GM19463 (cell line): ENCODE data around the gene CSHL1.
"Not testable (repeated sequence)": the region's sequence is repeated elsewhere in the genome, so short reads cannot be mapped to it uniquely, and the experiment has no call there.

ENCODE experiments used
- ATAC-seq: cut with Tn5 transposase; IDR thresholded peaks from one replicate; pipeline ENCODE4 v1.9.1; 2021; ENCODE audit warnings: mild to moderate bottlenecking, moderate library complexity; ENCODE audit not compliant: unreplicated experiment

The CSHL1 gene

DNA sequence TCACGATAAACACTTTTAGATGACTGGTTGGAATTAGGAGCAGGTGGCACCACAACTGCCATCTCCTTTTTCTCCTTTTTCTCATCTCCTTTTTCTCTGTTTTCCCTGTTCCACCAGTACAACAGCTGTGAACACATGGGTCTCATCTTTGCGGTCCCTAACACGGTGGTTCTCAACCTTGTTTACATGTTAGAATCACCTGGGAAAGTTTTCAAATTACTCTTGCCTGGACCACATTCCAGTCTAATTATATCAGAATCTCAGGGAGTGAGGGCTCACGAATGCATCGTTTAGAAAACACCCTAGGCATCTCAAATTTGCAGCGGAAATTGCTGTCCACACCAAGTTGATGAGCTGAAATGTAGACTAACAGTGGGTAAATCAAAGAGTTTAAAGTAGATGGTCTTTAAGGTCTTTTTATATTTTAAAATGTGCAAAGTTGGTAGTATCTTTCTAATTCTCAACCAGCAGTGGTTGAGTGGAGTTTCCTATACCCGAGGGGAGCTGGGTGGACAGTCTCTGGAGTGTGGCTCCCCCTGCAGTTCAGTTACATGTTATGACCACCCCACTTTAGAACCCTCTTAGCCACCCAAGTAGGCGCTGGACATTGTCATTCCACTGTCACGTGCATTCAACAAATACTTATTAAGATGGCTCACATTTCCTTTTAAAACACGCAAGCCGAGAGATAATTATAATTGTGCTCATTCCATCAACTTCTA is 18.6 kb downstream of the CSHL1 start:
- not testable (repeated sequence) for ATAC-seq

DNA sequence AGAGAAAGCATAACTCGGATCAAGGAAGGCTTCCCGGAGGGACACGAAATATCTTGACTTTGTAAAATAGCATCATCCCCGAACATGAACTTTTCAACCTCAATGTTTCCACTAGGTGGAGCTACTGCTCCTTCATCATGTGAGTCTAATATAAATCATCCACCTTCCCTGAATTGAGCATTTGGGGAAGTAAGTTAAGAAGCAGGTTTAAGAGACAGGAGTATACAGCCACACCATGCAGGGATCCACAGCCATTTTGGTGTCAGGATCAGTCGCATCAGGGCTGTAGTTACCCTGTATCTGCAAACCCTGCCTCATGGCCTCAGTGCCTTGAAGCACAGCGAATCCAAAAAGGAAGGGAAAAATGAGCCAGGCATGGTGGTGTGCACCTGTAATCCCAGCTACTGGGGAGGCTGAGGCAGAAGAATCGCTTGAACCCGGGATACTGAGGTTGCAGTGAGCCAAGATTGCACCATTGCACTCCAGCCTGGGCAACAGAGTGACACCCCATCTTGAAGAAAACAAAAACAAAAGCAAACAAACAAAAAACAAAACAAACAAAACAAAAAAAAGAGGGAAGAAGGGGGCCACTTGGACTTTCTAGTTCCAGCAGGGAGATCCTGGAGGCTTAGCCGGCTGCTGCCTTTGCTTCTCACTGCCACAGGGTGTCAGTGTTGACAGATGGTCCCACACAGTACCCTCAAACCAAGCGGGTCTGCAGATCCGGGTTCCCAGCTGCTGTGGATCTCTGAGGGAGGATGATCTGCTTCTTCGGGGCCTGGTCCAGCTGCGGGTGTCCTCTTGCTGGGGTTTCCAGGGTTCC is 21.8 kb downstream of the CSHL1 start:
- not testable (repeated sequence) for ATAC-seq

DNA sequence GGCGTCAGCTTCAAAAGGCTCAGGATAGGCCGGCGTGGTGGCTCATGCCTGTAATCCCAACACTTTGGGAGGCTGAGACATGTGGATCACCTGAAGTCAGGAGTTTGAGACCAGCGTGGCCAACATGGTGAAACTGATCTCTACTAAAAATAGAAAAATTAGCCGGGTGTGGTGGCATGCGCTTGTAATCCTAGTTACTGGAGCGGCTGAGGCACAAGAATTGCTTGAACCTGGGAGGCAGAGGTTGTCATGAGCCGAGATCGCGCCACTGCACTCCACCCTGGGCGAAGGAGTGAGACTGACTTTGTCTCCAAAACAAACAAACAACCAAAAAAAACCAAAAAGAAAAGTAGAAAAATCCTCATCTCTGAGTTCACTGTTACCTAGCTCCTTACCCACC is 25.9 kb downstream of the CSHL1 start:
- ATAC-seq = not testable (repeated sequence)

DNA sequence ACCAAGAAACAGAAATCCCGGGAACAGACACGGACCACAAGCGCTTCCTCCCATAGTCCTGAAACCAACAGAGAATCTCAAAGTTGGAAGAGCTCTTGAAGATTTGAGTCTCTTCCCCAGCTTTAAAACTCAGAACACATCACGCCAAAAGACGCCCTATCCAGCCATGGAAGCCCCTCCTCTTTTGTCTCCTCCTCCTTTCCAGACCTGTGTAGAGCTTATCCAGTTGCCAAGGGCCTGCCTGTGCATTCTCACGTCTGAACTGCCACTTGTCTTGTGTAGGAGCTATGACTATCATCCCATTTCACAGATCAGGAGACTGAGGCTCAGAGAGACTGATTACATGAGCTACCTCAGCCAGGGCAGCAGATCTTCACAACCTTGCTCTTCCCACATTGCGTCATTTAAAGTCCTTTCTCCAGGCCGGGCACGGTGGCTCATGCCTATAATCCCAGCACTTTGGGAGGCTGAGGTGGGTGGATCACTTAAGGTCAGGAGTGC is 28.4 kb downstream of the CSHL1 start:
- ATAC-seq = not testable (repeated sequence)

DNA sequence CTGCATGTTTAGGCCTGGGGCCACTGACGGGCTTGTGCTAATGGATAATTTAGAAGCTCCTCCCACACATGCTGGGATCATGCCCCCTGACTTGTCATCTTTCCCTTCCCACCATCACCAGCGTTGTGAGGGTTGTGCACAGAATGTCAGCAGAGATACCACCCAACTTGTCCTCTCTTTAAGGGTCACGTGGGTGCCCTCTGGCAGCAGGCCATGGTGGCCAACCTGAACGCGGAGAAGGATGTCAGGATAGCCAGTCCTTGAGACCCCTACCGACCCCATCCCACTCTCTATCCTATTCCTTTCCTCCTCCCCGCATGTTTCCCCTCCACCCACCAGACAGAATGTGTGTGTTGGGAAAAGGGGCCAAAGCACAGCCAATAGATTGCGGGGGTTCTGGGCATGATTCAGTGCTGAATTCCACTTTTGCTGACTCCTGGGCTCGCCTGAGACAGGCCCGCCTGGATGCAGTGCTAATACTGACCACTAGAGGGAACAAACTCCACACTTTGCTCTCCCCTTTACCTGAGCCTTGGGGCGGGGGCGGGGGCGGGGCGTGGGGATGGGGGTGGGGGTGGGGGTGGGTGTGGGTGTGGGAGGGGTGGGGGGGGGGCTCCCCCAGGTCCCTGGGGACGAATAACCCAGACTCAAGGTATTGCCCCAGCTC is 29.0 kb downstream of the CSHL1 start, which contains the start of gene GH2:
Gene GH2, minus strand, starts transcription at position 10 of the 667 bp plus-strand sequence. CDS start 143 bp downstream, outside the sequence.
- ATAC-seq = no peak

DNA sequence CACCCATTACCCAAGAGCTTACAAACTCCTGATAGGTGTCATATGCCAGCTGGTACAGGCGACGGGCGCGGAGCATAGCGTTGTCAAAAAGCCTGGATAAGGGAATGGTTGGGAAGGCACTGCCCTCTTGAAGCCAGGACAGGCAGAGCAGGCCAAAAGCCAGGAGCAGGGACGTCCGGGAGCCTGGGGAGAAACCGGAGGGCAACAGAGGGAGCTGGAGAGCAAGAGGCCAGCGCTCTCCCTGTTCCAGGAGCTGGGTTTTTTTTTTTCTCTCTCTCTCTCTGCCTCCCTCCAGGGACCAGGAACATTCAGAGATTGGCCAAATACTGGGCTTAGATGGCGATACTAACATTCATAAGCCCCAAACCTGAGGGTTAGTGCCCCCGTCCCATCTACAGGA is 29.7 kb downstream of the CSHL1 start:
- not testable (repeated sequence) for ATAC-seq

DNA sequence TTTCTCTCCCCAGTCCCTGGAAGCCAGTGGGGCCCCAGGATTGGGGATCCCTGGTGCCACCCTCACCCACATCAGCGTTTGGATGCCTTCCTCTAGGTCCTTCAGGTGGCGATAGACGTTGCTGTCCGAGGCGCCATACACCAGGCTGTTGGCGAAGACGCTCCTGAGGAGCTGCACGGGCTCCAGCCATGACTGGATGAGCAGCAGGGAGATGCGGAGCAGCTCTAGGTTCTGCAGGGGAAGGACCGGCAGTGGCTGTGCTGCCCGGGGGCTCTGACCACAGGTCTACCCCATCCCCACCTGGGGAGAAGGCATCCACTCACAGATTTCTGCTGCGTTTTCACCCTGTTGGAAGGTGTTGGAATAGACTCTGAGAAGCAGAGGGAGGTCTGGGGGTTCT is 30.4 kb downstream of the CSHL1 start:
- no peak for ATAC-seq

DNA sequence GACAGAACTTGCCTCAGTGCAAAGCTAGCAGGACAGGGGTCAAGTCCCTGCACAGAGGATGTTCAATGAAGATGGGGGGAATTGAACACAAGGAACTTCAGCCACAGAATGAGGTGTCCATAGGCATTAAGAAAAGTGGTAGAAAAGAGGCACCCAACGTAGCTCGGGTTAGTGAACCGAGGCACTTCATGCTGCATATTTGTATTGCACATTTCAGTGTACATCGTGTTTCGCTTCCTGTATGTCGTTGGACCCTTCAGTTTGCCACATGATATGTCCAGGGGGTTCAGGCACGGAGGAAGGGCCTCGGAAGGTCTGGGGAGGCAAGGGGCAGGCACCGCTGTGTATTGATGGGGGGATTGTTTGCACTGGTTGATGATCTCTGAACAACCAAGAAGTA is 32.6 kb downstream of the CSHL1 start:
- ATAC-seq = not testable (repeated sequence)

DNA sequence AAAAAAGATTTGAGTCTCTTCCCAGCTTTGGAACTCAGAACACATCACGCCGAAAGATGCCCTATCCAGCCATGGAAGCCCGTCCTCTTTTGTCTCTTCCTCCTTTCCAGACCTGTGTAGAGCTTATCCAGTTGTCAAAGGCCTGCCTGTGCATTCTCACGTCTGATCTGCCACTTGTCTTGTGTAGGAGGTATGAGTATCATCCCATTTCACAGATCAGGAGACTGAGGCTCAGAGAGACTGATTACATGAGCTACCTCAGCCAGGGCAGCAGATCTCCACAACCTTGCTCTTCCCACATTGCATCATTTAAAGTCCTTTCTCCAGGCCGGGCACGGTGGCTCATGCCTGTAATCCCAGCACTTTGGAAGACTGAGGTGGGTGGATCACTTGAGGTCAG is 36.4 kb downstream of the CSHL1 start:
- ATAC-seq = not testable (repeated sequence)

DNA sequence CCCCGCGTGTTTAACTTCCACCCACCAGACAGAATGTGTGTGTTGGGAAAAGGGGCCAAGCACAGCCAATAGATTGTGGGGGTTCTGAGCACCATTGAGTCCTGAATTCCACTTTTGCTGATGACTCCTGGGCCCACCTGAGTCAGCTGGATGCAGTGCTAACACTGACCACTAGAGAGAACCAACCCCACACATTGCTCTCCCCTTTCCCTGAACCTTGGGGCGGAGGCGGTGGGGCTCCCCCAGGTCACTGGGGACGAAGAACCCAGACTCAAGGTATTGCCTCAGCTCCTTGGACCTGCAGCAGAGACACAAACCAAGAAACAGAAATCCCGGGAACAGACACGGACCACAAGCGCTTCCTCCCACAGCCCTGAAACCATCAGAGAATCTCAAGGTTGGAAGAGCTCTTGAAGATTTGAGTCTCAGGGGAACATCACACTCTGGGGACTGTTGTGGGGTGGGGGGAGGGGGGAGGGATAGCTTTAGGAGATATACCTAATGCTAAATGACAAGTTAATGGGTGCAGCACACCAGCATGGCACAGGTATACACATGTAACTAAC is 36.9 kb downstream of the CSHL1 start:
- not testable (repeated sequence) for ATAC-seq

DNA sequence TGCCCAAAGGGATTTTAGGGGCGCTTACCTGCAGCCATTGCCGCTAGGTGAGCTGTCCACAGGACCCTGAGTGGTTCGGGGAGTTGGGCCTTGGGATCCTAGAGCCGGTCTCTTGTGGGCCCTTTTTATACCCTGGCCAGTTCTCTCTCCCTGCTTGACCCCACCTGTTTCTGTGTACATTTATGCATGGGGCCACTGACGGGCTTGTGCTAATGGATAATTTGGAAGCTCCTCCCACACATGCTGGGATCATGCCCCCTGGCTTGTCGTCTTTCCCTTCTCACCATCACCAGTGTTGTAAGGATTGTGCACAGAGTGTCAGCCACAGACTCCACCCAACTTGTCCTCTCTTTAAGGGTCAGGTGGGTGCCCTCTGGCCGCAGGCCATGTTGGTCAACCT is 37.5 kb downstream of the CSHL1 start, which contains the start of gene CSH2:
Gene CSH2, minus strand, starts transcription at position 101 of the 400 bp plus-strand sequence. Its CDS starts 63 bp downstream, at position 38.
- not testable (repeated sequence) for ATAC-seq

DNA sequence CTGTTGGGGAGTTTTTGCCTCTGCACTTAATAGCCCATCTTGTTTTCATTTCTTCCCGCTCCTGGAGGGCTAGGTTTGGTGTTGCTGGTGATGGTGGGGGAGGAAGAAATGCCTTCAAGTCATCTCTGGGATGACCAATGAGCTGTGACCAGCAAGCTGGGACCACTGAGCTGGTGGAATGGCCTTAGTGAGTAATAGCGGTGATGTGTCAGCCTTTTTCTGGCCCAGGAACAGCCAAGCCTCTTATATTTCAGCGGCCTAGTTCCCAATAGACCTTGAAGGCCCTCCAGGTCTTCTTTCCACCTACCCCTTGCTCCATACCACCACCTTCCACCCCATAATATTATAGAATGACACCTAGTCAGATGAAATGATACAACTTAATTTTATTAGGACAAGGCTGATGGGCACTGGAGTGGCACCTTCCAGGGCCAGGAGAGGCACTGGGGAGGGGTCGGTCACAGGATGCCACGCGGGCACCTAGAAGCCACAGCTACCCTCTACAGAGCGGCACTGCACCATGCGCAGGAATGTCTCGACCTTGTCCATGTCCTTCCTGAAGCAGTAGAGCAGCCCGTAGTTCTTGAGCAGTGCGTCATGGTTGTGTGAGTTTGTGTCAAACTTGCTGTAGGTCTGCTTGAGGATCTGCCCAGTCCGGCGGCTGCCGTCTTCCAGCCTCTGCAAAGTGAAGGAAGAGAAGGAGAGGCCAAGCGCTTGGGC is 39.3 kb downstream of the CSHL1 start:
- ATAC-seq = not testable (repeated sequence)

DNA sequence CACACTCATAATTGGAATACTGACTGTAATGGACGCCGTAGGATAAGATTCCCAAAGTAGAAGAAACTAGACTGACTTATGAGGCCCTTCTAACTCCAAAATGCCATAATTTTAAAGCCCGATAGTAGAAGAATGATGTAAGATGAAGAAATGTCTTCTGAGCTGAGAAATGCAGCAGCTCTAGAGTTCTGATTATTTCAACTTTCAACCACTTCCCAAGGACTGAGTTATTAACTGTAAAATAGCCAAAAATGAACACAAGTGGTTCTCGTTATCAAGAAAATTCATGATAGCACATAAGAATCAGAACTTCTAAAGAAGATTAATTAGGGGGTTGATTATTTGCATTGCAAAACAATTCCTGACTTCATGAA is 40.8 kb downstream of the CSHL1 start:
- ATAC-seq = not testable (repeated sequence)

DNA sequence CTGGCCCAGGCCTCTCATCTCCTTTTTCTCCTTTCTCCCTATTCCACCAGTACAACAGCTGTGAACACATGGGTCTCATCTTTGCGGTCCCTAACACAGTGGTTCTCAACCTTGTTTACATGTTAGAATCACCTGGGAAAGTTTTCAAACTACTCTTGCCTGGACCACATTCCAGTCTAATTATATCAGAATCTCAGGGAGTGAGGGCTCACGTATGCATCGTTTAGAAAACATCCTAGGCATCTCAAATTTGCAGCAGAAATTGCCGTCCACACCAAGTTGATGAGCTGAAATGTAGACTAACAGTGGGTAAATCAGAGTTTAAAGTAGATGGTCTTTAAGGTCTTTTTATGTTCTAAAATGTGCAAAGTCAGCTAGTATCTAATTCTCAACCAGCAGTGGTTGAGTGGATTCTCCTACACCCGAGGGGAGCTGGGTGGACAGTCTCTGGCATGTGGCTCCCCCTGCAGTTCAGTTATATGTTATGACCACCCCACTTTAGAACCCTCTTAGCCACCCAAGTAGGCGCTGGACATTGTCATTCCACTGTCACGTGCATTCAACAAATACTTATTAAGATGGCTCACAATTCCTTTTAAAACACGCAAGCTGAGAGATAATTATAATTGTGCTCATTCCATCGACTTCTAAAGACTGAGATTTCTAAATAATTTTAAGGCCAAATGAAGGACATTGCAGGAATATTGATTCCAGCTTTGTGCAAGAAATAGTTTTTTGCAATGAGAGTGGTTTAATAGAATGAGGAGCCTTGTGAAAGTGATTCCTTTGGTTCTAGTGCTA is 41.4 kb downstream of the CSHL1 start:
- not testable (repeated sequence) for ATAC-seq

DNA sequence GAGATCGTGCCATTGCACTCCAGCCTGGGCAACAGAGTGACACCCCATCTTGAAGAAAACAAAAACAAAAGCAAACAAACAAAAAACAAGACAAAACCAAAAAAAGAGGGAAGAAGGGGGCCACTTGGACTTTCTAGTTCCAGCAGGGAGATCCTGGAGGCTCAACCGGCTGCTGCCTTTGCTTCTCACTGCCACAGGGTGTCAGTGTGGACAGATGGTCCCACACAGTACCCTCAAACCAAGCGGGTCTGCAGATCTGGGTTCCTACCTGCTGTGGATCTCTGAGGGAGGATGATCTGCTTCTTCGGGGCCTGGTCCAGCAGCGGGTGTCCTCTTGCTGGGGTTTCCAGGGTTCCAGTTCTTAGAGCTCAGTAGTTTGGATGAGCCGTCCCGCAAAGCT is 44.4 kb downstream of the CSHL1 start:
- ATAC-seq = not testable (repeated sequence)
